HCT116 (cell line): ENCODE results near the gene CDY2A. TPM values are rescaled to one million over a fixed set of nuclear protein-coding genes. Genes with fewer than 3 reads are reported as not detected.
"Not testable (repeated sequence)": the region's sequence is repeated elsewhere in the genome, so short reads cannot be mapped to it uniquely, and the experiment has no call there.

Experiments used
- ATAC-seq: fragments of 200-7000 bp; cut with Tn5 transposase; 2 replicates; pipeline ENCODE4 v1.9.1; 2020; ENCODE audit warnings: mild to moderate bottlenecking, moderate library complexity
- Bru-seq: library from RNA; stranded (reverse); fragments of 400-500 nt; gene quantifications from one replicate; lab custom pipeline; 2021; lab: Mats Ljungman, UMichigan
- BruChase-seq, 2 experiments: library from RNA; stranded (reverse); fragments of 400-500 nt; gene quantifications; one replicate each; lab custom pipeline; 2021; lab: Mats Ljungman, UMichigan
- BruUV-seq: library from RNA; stranded (reverse); fragments of 400-500 nt; replicated peaks from 2 replicates; lab custom pipeline; 2021; lab: Mats Ljungman, UMichigan
- CTCF ChIA-PET: fragments of 300-600 bp; sonication (Branson Sonifier 250); formaldehyde crosslinking; loops from one replicate; lab custom pipeline; 2021; ENCODE audit warnings: antibody characterized with exemption; lab: Charles Lee
- POLR2A ChIA-PET: fragments of 300-600, 350-600 bp; sonication (Branson Sonifier 250); formaldehyde crosslinking; loops from one replicate; lab custom pipeline; 2021; ENCODE audit warnings: antibody characterized with exemption; lab: Charles Lee
- RAD21 ChIA-PET, 2 experiments: fragments of 300-600 bp; sonication (Branson Sonifier 250); formaldehyde crosslinking; loops; one replicate each; lab custom pipeline; 2023; ENCODE audit warnings: low total read pairs in 2 of 2; ENCODE audit not compliant: uncharacterized antibody in 2 of 2, unreplicated experiment in 2 of 2, low non-redundant PET in 1 of 2; lab: Charles Lee
- DNase-seq: peaks from one replicate; pipeline ENCODE4 v3.0.0-alpha.2; 2010; ENCODE audit warnings: low read depth, low spot score
- H2AFZ ChIP-seq: fragments of 200-600 bp; shearing (Covaris generic), sonication (generic); 2 replicates; pipeline ENCODE4 v1.6.1; 2017; ENCODE audit warnings: low read depth, mixed run types, mixed read lengths, antibody characterized with exemption, low read length; ENCODE audit not compliant: poor library complexity, severe bottlenecking
- H3K27ac ChIP-seq: 2 replicates; pipeline ENCODE4 v1.5.1; 2012; ENCODE audit warnings: low read depth, low read length
- H3K27me3 ChIP-seq: fragments of 200-600 bp; sonication (generic); 2 replicates; pipeline ENCODE4 v1.6.1; 2016; ENCODE audit warnings: mixed run types, low read length, mixed read lengths; ENCODE audit not compliant: insufficient read depth
- H3K36me3 ChIP-seq, 2 experiments: fragments of 200-500 bp in 1 of 2; fragments of 200-600 bp in 1 of 2; sonication (Bioruptor generic) in 1 of 2; sonication (generic) in 1 of 2; 2 replicates each; pipeline versions ENCODE4 v1.5.1 to v1.6.1; 2014 to 2016; ENCODE audit warnings: low read length in 2 of 2, inconsistent platforms in 1 of 2, mixed read lengths in 1 of 2, mixed run types in 1 of 2; ENCODE audit not compliant: insufficient read depth in 2 of 2, control insufficient read depth in 1 of 2
- H3K4me1 ChIP-seq, 2 experiments: fragments of 200-600 bp in 1 of 2; sonication (generic) in 1 of 2; 2 replicates each; pipeline versions ENCODE4 v1.5.1 to v1.6.1; 2012 to 2017; ENCODE audit warnings: low read length in 2 of 2, inconsistent platforms in 1 of 2, mild to moderate bottlenecking in 1 of 2, mixed read lengths in 1 of 2, mixed run types in 1 of 2, moderate library complexity in 1 of 2; ENCODE audit not compliant: insufficient read depth in 2 of 2, control insufficient read depth in 1 of 2
- H3K4me2 ChIP-seq: fragments of 200-600 bp; sonication (generic); 2 replicates; pipeline ENCODE4 v1.6.1; 2017; ENCODE audit warnings: mixed run types, low read length, mixed read lengths
- H3K4me3 ChIP-seq, 2 experiments: fragments of 200-600 bp in 1 of 2; sonication (generic) in 1 of 2; replicated peaks in 1 of 2; 2 replicates each; pipeline ENCODE4 v1.5.1; 2011 to 2016; ENCODE audit warnings: low read length in 2 of 2, control low read depth in 1 of 2, low read depth in 1 of 2, mild to moderate bottlenecking in 1 of 2, mixed read lengths in 1 of 2, mixed run types in 1 of 2
- H3K79me2 ChIP-seq: fragments of 200-600 bp; sonication (generic); 2 replicates; pipeline ENCODE4 v1.6.1; 2017; ENCODE audit warnings: mild to moderate bottlenecking, mixed run types, low read length, moderate library complexity, mixed read lengths; ENCODE audit not compliant: insufficient read depth
- H3K9ac ChIP-seq: fragments of 200-600 bp; sonication (generic); 2 replicates; pipeline ENCODE4 v1.6.1; 2016; ENCODE audit warnings: low read length, mixed read lengths
- H3K9me2 ChIP-seq: fragments of 200-600 bp; sonication (generic), shearing (Covaris generic); 2 replicates; pipeline ENCODE4 v1.6.1; 2017; ENCODE audit warnings: mixed run types, mild to moderate bottlenecking, moderate library complexity; ENCODE audit not compliant: insufficient read depth
- H3K9me3 ChIP-seq, 2 experiments: fragments of 200-500 bp in 1 of 2; fragments of 200-600 bp in 1 of 2; sonication (Bioruptor generic) in 1 of 2; sonication (generic) in 1 of 2; 2 replicates each; pipeline ENCODE4 v1.6.1; 2014 to 2017; ENCODE audit warnings: low read length in 2 of 2, mixed read lengths in 2 of 2, inconsistent platforms in 1 of 2, low read depth in 1 of 2, mild to moderate bottlenecking in 1 of 2, mixed run types in 1 of 2, moderate library complexity in 1 of 2; ENCODE audit not compliant: control insufficient read depth in 1 of 2, insufficient read depth in 1 of 2
- H4K20me1 ChIP-seq: fragments of 200-600 bp; sonication (generic), shearing (Covaris generic); 2 replicates; pipeline ENCODE4 v1.6.1; 2017; ENCODE audit warnings: mixed run types, mild to moderate bottlenecking, moderate library complexity; ENCODE audit not compliant: insufficient read depth
- intact Hi-C: fragments of 100-400 bp; cut with micrococcal nuclease; formaldehyde crosslinking; loops from 2 replicates; pipeline ENCODE4 v1.10.0; 2022
- long read RNA-seq: library from polyadenylated mRNA; unstranded; transcript quantifications from one replicate; pipeline ENCODE4 v2.0.0, GENCODE V29; 2021; ENCODE audit not compliant: unreplicated experiment
- polyA plus RNA-seq: library from polyadenylated mRNA; unstranded; fragments of >200 nt; gene quantifications from 2 replicates; pipeline ENCODE4 v1.2.1, GENCODE V29; 2012; ENCODE audit warnings: missing spikeins
- total RNA-seq: library from RNA; stranded (reverse); gene quantifications from one replicate; pipeline ENCODE4 v1.2.1, GENCODE V29; 2021; ENCODE audit not compliant: unreplicated experiment

The CDY2A gene, protein sequence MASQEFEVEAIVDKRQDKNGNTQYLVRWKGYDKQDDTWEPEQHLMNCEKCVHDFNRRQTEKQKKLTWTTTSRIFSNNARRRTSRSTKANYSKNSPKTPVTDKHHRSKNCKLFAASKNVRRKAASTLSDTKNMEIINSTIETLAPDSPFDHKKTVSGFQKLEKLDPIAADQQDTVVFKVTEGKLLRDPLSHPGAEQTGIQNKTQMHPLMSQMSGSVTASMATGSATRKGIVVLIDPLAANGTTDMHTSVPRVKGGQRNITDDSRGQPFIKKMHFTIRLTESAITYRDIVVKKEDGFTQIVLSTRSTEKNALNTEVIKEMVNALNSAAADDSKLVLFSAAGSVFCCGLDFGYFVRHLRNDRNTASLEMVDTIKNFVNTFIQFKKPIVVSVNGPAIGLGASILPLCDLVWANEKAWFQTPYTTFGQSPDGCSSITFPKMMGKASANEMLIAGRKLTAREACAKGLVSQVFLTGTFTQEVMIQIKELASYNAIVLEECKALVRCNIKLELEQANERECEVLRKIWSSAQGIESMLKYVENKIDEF
- total RNA-seq: not detected
- polyA plus RNA-seq: not detected in 2 replicates
- not detected for Bru-seq, nascent RNA
- BruChase-seq, experiment 1, labeled RNA remaining after a 6-hour chase: not detected
- not detected for BruChase-seq, experiment 2, labeled RNA remaining after a 2-hour chase
- long read RNA-seq: 0 reads

DNA sequence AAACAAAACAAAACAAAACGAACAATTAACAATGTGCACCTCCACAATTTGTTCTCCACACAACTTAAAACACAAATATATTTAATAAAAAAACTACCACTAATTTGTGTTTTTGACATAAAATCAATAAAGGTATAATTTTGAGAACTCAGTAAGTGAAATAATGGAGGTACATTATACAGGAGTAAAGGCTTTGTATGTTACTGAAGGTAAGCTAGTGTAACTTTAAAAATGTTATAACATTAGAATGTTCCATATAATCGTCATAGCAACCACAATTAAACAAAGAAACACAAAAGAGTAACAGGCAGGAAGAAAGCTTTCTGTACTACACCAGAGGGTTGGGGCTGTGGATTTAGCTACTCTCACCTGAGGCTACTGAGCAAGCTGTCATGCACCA is at the start of gene CDY2A:
Gene CDY2A (plus strand): TSS at position 301 of the 400 bp plus-strand sequence. CDS start 328 bp downstream, outside the sequence.
- H3K4me2 ChIP-seq, H3K36me3 ChIP-seq, BruUV-seq, H2AFZ ChIP-seq, H3K9ac ChIP-seq, POLR2A ChIA-PET, H4K20me1 ChIP-seq, CTCF ChIA-PET, H3K79me2 ChIP-seq, intact Hi-C loops, RAD21 ChIA-PET, ATAC-seq, H3K4me1 ChIP-seq, H3K27ac ChIP-seq, H3K9me2 ChIP-seq, H3K9me3 ChIP-seq, H3K4me3 ChIP-seq, H3K27me3 ChIP-seq, DNase-seq: not testable (repeated sequence)

DNA sequence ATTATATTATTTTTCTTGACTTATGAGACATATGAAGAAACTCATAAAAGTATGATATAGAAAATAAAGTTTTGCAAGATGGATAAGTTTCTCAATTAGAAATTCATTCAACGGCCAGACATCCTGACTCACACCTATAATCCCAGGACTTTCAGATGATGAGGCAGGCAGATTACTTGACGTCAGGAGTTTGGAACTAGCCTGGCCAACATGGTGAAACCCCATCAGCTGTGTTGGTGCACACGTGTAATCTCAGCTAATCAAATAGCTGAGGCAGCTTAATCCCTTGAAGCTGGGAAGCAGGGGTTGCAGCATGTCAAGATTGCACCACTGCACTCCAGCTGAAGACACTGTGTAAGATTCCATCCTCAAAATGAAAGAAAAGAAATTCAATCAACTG is 28.0 kb upstream of the CDY2A start:
- H3K79me2 ChIP-seq, BruUV-seq, POLR2A ChIA-PET, H3K9me3 ChIP-seq, H3K4me3 ChIP-seq, H2AFZ ChIP-seq, DNase-seq, ATAC-seq, H3K9ac ChIP-seq, H3K36me3 ChIP-seq, intact Hi-C loops, H3K27ac ChIP-seq, H3K27me3 ChIP-seq, RAD21 ChIA-PET, H3K4me1 ChIP-seq, H3K9me2 ChIP-seq, H3K4me2 ChIP-seq, H4K20me1 ChIP-seq, CTCF ChIA-PET: not testable (repeated sequence)

DNA sequence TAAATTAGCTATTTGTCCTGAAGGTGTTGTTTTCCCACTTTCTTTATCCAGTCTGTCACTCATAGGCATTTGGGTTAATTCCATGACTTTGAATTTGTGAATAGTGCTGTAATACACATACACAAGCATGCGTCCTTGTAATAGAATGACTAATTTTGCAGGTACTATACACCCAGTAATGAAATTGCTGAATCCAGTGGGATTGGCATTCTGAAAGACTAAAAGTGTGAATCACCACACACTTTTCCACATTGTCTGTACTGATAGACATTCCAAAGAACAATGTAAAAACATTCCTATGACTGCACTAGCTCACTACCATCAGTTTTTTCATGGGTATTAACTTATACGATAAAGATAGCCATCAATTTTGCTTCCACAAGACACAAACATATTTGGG is 27.3 kb upstream of the CDY2A start:
- H3K9me2 ChIP-seq, H3K36me3 ChIP-seq, CTCF ChIA-PET, H2AFZ ChIP-seq, H3K27ac ChIP-seq, H3K4me2 ChIP-seq, DNase-seq, H3K9ac ChIP-seq, BruUV-seq, H3K27me3 ChIP-seq, H3K79me2 ChIP-seq, H3K4me3 ChIP-seq, intact Hi-C loops, RAD21 ChIA-PET, H3K4me1 ChIP-seq, POLR2A ChIA-PET, H4K20me1 ChIP-seq, H3K9me3 ChIP-seq, ATAC-seq: not testable (repeated sequence)

- H3K9ac ChIP-seq, H4K20me1 ChIP-seq, H3K9me3 ChIP-seq, BruUV-seq, H3K36me3 ChIP-seq, POLR2A ChIA-PET, DNase-seq, H2AFZ ChIP-seq, H3K4me2 ChIP-seq, RAD21 ChIA-PET, CTCF ChIA-PET, H3K27me3 ChIP-seq, H3K9me2 ChIP-seq, ATAC-seq, H3K4me3 ChIP-seq, H3K4me1 ChIP-seq, H3K27ac ChIP-seq, intact Hi-C loops, H3K79me2 ChIP-seq: not testable (repeated sequence)
Observed at GRCh38 chrY:18023897-18024296, 1.7 kb upstream of the CDY2A start.
